GM18519 (cell line): ENCODE data around the gene CADPS.

Experiments used
- ATAC-seq: cut with Tn5 transposase; IDR thresholded peaks from one replicate; pipeline ENCODE4 v1.9.1; 2021; ENCODE audit warnings: mild to moderate bottlenecking, moderate library complexity; ENCODE audit not compliant: unreplicated experiment, low FRiP score

Gene CADPS

GRCh38 chr3:62757045-62757444, 118.2 kb downstream of the CADPS start:
- no peak for ATAC-seq

GRCh38 chr3:62755285-62755684, 119.9 kb downstream of the CADPS start:
- no peak for ATAC-seq

- ATAC-seq: no peak
Measured at GRCh38 chr3:62749657-62750056, 125.6 kb downstream of the CADPS start.

- no peak for ATAC-seq
Measured at GRCh38 chr3:62749130-62749529, 126.1 kb downstream of the CADPS start.

- ATAC-seq: no peak
Measured at GRCh38 chr3:62737449-62737848, 137.8 kb downstream of the CADPS start.

- no peak for ATAC-seq
Measured at GRCh38 chr3:62735510-62735909, 139.7 kb downstream of the CADPS start.

GRCh38 chr3:62732183-62732904, 142.9 kb downstream of the CADPS start:
- ATAC-seq: no peak

GRCh38 chr3:62727981-62728380, 147.2 kb downstream of the CADPS start:
- ATAC-seq: no peak

GRCh38 chr3:62727536-62727935, 147.7 kb downstream of the CADPS start:
- no peak for ATAC-seq

- no peak for ATAC-seq
Measured at GRCh38 chr3:62724503-62724902, 150.7 kb downstream of the CADPS start.

- no peak for ATAC-seq
Measured at GRCh38 chr3:62723914-62724217, 151.3 kb downstream of the CADPS start.

GRCh38 chr3:62723166-62723913, 151.9 kb downstream of the CADPS start:
- no peak for ATAC-seq

GRCh38 chr3:62722344-62722743, 152.9 kb downstream of the CADPS start:
- no peak for ATAC-seq

GRCh38 chr3:62718515-62719320, 156.5 kb downstream of the CADPS start:
- ATAC-seq: no peak

GRCh38 chr3:62718011-62718410, 157.2 kb downstream of the CADPS start:
- ATAC-seq: no peak

- ATAC-seq: no peak
Measured at GRCh38 chr3:62712746-62713145, 162.5 kb downstream of the CADPS start.

GRCh38 chr3:62710751-62711150, 164.5 kb downstream of the CADPS start:
- ATAC-seq: no peak

- no peak for ATAC-seq
Measured at GRCh38 chr3:62708638-62709373, 166.4 kb downstream of the CADPS start.

GRCh38 chr3:62705721-62706120, 169.5 kb downstream of the CADPS start:
- ATAC-seq: no peak

- no peak for ATAC-seq
Measured at GRCh38 chr3:62703451-62704167, 171.6 kb downstream of the CADPS start.
